NCI-H510A (cell line): ENCODE results near the gene VMAC.
"Not testable (repeated sequence)": the region's sequence is repeated elsewhere in the genome, so short reads cannot be mapped to it uniquely, and the experiment has no call there.

Experiments used
- DNase-seq: peaks from one replicate; lab custom pipeline; 2025; lab: John Stamatoyannopoulos, UW

Gene VMAC

GRCh38 chr19:5904352-5905113 is at the start of gene VMAC:
Gene VMAC, plus strand, starts transcription at chr19:5904872. Its CDS starts 19 bp downstream, at chr19:5904891.
- peak; percentile 100 for DNase-seq

- DNase-seq: not testable (repeated sequence)
These were observed 49.5 kb upstream of the VMAC start for GRCh38 chr19:5855151-5855550.

GRCh38 chr19:5857203-5858081 is 47.2 kb upstream of the VMAC start:
- DNase-seq: no peak

- no peak for DNase-seq
These were observed 41.5 kb upstream of the VMAC start for GRCh38 chr19:5863030-5863665.

GRCh38 chr19:5864013-5864720 is 40.5 kb upstream of the VMAC start:
- DNase-seq: no peak

- no peak for DNase-seq
These were observed 39.8 kb upstream of the VMAC start for GRCh38 chr19:5864725-5865486.

GRCh38 chr19:5865772-5866171 is 38.9 kb upstream of the VMAC start:
- no peak for DNase-seq

- no peak for DNase-seq
These were observed 37.2 kb upstream of the VMAC start for GRCh38 chr19:5867201-5868136.

GRCh38 chr19:5870986-5871394 is 33.7 kb upstream of the VMAC start:
- DNase-seq: no peak

GRCh38 chr19:5873617-5874199 is 31.0 kb upstream of the VMAC start:
- no peak for DNase-seq

- not testable (repeated sequence) for DNase-seq
These were observed 30.2 kb upstream of the VMAC start for GRCh38 chr19:5874496-5874895.

- no peak for DNase-seq
These were observed 27.2 kb upstream of the VMAC start for GRCh38 chr19:5877427-5877826.

- DNase-seq: no peak
These were observed 26.8 kb upstream of the VMAC start for GRCh38 chr19:5877882-5878281.

- DNase-seq: no peak
These were observed 24.5 kb upstream of the VMAC start for GRCh38 chr19:5880196-5880595.

GRCh38 chr19:5880604-5881078 is 24.0 kb upstream of the VMAC start:
- DNase-seq: peak; percentile 69

GRCh38 chr19:5881543-5882299 is 23.0 kb upstream of the VMAC start:
- DNase-seq: peak; percentile 40

GRCh38 chr19:5882421-5882968 is 22.2 kb upstream of the VMAC start:
- DNase-seq: no peak

- not testable (repeated sequence) for DNase-seq
These were observed 21.4 kb upstream of the VMAC start for GRCh38 chr19:5883157-5883873.
